Prostate gland (tissue), 2 donors: ENCODE data around the gene RMI2.

Experiments
- CTCF ChIP-seq, 4 experiments: fragments of 200-600 bp in 2 of 4; fragments of 450-650 bp in 2 of 4; sonication (generic) in 2 of 4; IDR thresholded peaks; 1 replicate in 3 of 4; 2 replicates in 1 of 4; pipeline ENCODE4 v1.5.1; 2016 to 2019; ENCODE audit warnings: antibody characterized with exemption in 4 of 4, mild to moderate bottlenecking in 2 of 4, moderate library complexity in 2 of 4
- POLR2A ChIP-seq: fragments of 450-650 bp; IDR thresholded peaks from one replicate; pipeline ENCODE4 v1.6.1; 2016; ENCODE audit warnings: antibody characterized with exemption, mild to moderate bottlenecking

GRCh38 chr16:11320170-11320569 lies 25.1 kb upstream of the RMI2 start:
- TF ChIP-seq CTCF (IDR thresholded peaks at IDR 0.05), result no peak
- no peak for TF ChIP-seq POLR2A
